Mesothelial cell of epicardium (in vitro differentiated cells): ENCODE measurements around the gene KLHL17. TPM values are rescaled to one million over a fixed set of nuclear protein-coding genes. Genes with fewer than 3 reads are reported as not detected.

Experiments
- DNase-seq, 2 experiments: peaks; one replicate each; pipeline ENCODE4 v3.0.0; 2021; ENCODE audit warnings: low spot score in 2 of 2; ENCODE audit not compliant: unreplicated experiment in 2 of 2
- H3K27ac Mint-ChIP-seq: 2 replicates; pipeline ENCODE4 v1.8.0; 2021; ENCODE audit warnings: mixed read lengths
- H3K27me3 Mint-ChIP-seq: 2 replicates; pipeline ENCODE4 v1.8.0; 2021; ENCODE audit warnings: low read depth, mixed read lengths
- H3K36me3 Mint-ChIP-seq: 2 replicates; pipeline ENCODE4 v1.8.0; 2021; ENCODE audit warnings: mixed read lengths
- H3K4me1 Mint-ChIP-seq: 2 replicates; pipeline ENCODE4 v1.8.0; 2021; ENCODE audit warnings: mixed read lengths
- H3K4me3 Mint-ChIP-seq: 2 replicates; pipeline ENCODE4 v1.8.0; 2021; ENCODE audit warnings: mild to moderate bottlenecking, moderate library complexity, mixed read lengths
- H3K9me3 Mint-ChIP-seq: 2 replicates; pipeline ENCODE4 v1.8.0; 2021; ENCODE audit warnings: mixed read lengths
- CTCF ChIP-seq: fragments of 200-600 bp; sonication (generic); IDR thresholded peaks from one replicate; pipeline ENCODE4 v1.5.0; 2021; ENCODE audit warnings: antibody characterized with exemption; ENCODE audit not compliant: unreplicated experiment
- total RNA-seq: library from RNA; stranded (reverse); gene quantifications from 3 replicates; pipeline ENCODE4 v1.2.1, GENCODE V29; 2021

Gene KLHL17
- total RNA-seq, 1 donor from 2014 or later: 47.0 TPM

DNA sequence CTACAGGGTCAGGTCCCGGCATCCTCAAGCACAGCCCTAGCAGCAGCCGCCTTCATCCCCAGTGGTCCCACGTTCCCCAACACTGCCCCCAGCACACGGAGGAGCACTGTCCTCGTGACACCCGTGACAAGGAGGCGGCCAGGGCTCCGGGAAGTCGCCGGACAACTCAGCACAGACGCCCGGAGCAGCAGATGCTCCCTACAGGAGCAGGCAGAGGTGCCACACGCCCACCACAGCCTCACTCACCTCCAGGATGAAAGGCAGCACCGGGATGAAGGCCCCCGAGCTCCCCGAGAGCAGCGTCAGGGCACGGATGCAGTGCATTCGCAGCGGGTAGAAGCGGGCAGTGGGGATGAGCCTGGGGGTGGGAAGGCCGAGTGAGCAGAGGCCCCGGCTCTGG, 9.5 kb upstream of the KLHL17 start:
- Mint-ChIP-seq H3K9me3 (no peaks in the 10 kb centered on the region), H3K4me1 (no peaks in the 10 kb centered on the region), H3K27ac (no peak overlapping the region), H3K36me3 (peaks cover 51% of the 10 kb centered on the region), H3K27me3 (no peaks in the 10 kb centered on the region), H3K4me3 (no peak overlapping the region)
- DNase-seq: no peak
- TF ChIP-seq CTCF: no peak

DNA sequence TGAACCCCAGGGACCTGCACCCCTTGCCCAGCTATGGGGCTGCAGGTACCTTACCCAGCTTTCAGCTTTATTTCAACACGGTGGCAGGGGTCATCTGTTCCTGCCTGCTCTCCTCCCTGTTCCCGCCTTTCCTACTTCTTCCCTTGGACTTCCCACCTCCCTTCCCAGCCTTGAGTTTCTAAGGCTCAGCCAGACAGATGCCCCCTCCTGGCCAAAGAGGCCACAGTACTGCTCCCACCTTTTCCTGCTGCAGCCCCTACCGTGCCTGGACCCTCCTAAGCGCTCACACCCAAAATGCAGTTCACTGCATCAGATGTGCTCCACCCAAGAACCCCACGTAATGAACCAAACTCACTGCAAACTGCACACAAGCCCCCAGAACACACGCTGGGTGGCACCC, 9.0 kb upstream of the KLHL17 start:
- Mint-ChIP-seq H3K27me3 (no peaks in the 10 kb centered on the region), H3K27ac (no peak overlapping the region), H3K9me3 (no peaks in the 10 kb centered on the region), H3K4me3 (no peak overlapping the region), H3K4me1 (no peaks in the 10 kb centered on the region), H3K36me3 (peaks cover 50% of the 10 kb centered on the region)
- no peak for DNase-seq
- TF ChIP-seq CTCF: no peak

DNA sequence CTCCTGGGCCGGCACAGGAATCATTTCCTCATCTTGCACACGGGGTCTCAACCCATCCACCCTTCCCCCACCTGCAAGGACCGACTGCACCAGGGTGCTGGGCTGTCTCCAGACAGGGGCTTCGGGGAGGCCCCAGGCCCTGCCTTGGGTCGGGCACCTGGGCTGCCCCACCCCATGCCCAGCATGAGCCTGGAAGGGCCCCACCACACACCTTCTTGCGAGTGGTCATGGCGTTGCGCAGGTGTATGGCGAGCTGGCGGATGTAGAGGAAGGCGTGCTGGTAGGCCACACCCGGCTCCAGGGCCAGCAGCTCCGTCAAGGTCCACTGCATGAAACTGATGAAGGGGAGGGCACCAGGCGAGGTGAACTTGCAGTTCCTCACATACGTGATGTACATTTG, 8.2 kb upstream of the KLHL17 start:
- no peaks in the 10 kb centered on the region for H3K27me3 Mint-ChIP-seq
- no peak for TF ChIP-seq CTCF
- no peak overlapping the region for H3K4me3 Mint-ChIP-seq
- peaks cover 51% of the 10 kb centered on the region for H3K36me3 Mint-ChIP-seq
- no peak overlapping the region for H3K27ac Mint-ChIP-seq
- H3K9me3 Mint-ChIP-seq: no peaks in the 10 kb centered on the region
- DNase-seq: no peak
- H3K4me1 Mint-ChIP-seq: no peaks in the 10 kb centered on the region

DNA sequence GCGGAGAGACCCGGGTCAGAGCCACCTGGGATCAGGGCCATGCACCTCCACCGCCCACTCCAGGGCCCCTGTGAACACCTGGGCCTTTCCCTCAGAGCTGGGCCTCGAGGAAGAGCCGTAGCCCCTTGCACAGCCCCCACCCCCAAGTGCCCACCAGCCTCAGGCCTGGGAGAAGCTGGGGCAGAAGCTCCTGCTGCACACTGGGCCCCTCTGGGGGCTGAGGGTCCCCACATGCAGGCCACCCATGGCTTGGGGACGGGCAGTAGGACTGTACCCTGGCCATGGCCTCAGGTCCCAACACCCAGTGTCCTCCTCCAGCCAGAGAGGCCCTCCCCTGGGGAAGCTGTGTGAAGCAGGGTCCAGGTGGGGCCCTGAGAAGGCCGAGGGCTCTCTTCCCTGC, 7.8 kb upstream of the KLHL17 start:
- peaks cover 49% of the 10 kb centered on the region for H3K36me3 Mint-ChIP-seq

DNA sequence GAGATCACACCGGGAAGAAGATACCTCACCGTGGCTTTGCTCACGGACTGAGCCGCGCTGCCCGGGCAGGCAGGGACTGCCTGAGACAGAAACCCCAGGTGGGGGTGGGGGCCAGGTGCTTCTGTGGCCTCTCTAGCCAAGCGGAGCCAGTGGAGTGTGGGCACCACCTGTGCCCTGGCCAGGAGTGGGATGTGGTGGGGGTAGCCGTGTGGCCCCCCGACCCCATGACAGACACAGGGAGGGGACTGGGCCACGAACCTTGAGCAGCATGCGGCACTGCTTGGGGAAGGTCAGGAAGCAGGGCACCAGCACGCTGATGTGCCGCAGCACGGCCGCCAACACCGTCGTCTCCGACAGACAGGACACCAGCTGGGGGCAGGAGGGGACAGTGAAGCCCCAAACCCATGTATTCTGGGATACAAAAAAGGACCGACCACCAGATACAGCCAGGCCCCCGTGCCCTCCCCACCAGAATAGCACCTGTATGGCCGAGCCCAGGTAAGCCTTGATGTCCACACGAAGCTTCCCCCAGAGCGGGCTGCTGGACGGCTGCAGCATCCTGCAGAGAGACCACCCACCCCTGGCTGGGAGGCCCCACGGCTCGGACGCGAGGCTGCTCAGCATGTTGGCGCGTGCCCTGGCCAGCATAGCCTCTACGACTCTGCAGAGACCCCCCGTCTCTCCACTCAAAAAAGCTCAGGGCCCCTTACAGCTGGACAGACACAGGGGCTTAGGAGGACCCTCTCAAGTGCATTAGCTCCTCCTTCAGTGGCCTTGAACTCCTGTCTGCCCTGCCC, 6.7 kb upstream of the KLHL17 start:
- TF ChIP-seq CTCF: no peak

More for the DNA sequence above, 7.8 kb upstream of the KLHL17 start:
- H3K27ac Mint-ChIP-seq: no peak overlapping the region
- no peak overlapping the region for H3K4me3 Mint-ChIP-seq
- no peaks in the 10 kb centered on the region for H3K9me3 Mint-ChIP-seq
- TF ChIP-seq CTCF: no peak
- peaks cover 3% of the 10 kb centered on the region for H3K4me1 Mint-ChIP-seq
- DNase-seq: no peak
- no peaks in the 10 kb centered on the region for H3K27me3 Mint-ChIP-seq

More for the DNA sequence above, 6.7 kb upstream of the KLHL17 start:
- no peak for DNase-seq
- Mint-ChIP-seq H3K36me3 (peaks cover 45% of the 10 kb centered on the region), H3K4me3 (no peak overlapping the region), H3K9me3 (no peaks in the 10 kb centered on the region), H3K27ac (no peak overlapping the region), H3K4me1 (peaks cover 11% of the 10 kb centered on the region), H3K27me3 (no peaks in the 10 kb centered on the region)
